Activated T-helper 1 cell treated with Interleukin-2 at 50 U/mL for 16 hours (primary cell): ENCODE data around the gene NOL11.
"Not testable (repeated sequence)": the region's sequence is repeated elsewhere in the genome, so short reads cannot be mapped to it uniquely, and the experiment has no call there.

Experiments used
- DNase-seq: peaks from one replicate; pipeline ENCODE4 v3.0.0-alpha.2; 2020; ENCODE audit warnings: low read depth

NOL11 gene

DNA sequence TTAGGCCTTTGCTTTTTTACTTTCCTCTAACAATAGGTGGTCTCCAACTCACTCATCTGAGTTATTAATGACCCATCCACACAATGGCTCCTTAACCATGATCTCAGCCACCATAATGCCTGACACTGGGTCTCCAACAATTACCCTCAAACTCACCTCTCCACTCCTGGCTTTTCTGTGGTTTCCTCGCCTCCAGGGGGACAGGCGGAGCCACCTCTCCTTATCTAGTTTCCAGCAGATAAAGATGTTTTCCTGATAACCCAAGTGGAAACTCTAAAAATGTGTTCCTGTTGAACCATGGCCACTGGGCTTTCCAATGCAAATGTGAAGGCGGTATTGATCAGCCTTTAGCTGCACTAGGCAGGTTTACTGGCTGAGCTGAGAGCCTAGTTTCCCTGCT is 9.4 kb upstream of the NOL11 start:
- DNase-seq = no peak

DNA sequence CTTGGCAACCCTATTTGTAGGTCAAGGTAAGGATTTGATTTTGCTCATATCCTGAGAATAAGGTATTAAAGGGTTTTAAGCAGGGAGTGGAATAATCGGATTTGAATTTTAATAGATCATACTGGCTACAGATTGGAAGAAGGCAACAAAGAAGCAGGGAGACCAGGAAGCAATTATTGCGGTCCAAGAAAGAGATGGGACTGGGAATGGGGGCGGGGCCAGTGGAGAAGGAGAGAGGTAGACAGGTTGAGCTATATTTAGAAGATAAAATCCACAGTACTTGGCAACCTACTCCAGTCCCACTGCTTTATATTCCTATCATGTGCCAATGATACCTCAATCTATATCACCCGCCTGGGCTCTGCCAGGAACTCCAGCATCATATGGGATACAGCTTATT is 5.8 kb upstream of the NOL11 start:
- DNase-seq = no peak

DNA sequence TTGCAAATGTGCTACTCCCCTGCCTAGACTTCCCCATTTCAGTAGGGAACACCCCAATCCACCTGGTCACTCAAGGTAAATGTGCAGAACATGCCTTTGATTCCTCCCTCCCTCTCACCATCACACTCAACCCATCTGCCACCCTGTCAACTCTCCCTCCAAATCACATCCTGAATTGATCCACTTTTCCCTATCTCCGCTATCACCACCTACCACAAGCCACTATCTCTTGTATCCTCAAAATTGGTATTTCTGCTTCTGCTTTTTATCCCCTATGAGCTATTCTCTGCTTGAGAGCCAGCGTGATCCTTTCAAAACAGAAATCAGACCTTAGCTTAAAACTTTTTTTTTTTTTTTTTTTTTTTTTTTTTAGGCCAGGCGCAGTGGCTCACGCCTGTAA is 5.4 kb upstream of the NOL11 start:
- DNase-seq = no peak

DNA sequence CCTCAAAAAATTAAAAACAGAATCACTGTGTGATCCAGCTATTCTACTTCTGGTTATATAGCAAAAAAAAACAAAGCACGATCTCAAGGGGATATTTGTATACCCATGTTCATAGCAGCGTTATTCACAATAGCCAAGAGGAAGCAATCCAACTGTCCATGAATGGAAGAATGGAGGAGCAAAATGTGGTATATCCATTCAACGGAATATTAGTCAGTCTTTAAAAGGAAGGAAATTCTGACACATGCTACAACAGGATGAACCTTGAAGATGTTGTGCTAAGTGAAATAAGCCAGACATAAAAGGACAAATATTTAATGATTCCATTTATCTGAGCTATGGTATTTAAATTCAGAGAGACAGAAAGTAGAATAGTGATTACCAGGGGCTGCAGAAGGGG is 4.6 kb upstream of the NOL11 start:
- no peak for DNase-seq

DNA sequence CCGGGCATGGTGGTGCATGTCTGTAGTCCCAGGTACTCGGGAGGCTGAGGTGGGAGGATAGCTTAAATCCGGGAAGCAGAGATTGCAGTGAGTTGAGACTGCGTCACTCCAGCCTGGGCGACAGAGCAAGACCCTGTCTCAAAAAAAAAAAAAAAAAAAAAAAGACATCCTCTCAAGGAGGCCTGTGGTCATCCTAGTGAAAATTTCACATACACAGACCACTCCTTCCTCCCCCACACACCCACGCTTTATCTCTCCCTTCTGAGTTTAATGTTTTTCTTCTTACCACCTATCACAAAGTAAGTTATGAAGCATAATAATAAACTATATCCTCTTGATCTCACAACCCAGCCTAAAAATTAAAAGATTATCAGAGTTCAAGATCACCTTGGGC is 1.3 kb upstream of the NOL11 start:
- no peak for DNase-seq

DNA sequence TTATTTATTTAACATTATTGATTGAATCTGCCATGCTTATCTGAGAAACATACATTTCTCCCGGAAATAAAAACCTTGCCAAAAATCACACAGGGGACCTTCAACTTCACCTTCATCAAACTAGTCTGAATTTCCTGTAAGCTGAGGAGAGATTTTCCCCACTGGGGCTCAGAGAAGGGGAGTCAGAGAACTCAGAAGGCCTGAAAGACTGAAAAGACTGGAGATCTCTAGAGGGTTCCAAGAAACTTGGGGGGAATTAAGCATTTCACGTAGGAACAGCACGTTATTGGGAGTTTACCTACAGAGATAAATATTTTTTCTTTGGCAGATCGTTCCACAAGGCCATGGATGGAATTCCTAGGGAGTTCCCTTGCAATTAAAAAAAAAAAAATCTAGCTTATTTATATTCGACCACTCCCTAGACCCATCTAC is 528 bp upstream of the NOL11 start:
- no peak for DNase-seq

DNA sequence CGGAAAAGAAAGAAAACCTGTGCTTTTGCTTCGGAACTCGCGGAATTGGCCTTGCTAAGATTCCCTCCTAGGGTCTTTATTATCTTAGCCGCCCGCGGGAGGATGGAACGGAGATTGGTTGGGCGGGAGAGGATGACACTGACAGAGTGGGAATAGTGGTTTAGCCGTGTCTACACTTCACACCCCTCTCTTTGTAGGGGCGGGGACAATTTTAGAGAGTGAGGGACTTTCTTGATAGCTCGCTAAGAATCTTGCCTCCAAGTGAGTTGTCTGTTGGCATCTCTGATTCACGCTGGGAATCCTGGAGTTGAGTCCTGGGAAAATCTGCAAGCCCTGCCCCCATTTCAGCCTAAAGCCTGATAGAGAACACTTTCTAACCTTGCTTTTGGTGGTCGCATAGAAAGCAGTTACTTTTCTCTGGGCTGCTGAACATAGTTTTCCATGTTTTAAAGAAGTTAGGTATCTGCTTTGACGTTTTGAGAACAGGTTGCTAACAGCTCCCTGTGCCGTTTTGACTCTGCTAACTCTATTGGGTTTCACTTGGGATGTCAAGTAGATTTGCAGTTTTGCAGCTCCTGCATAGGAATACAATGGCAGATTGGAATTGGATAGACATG is 697 bp downstream of the NOL11 start:
- peak; percentile 7 for DNase-seq

DNA sequence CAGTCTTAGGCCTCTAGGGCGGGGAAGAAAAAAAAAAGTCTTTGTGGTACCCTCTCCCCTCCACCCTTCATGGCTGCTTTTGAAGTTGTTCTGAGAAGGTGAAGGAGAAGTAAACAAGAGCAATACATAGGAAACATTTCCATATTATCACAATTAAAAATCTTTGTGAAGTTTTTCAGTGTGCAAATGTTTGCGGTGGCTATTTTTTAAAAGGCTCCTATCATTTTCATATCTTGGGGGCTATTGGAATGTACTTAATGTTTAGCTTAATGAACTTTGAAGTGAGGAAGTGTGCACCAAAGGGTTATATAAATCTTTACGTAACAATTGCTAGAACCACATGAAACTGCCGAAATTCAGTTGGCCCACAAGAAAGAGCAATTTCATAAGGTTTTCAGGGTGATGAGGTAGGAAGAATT is 7.6 kb downstream of the NOL11 start:
- no peak for DNase-seq

DNA sequence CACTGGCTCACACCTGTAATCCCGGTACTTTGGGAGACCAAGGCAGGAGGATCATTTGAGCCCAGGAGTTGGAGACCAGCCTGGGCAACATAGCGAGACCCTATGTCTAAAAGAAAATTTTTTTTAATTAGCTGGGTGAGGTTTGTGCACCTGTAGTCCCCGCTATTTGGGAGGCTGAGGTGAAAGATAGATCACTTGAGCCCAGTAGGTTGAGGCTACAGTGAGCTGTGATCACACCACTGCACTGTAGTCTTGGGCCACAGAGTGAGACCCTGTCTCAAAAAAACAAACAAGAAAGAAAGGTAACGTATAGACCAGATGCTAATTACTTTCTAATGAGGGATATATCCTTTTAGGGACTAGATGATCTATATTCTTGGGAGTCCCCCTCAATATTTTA is 8.1 kb downstream of the NOL11 start:
- no peak for DNase-seq

DNA sequence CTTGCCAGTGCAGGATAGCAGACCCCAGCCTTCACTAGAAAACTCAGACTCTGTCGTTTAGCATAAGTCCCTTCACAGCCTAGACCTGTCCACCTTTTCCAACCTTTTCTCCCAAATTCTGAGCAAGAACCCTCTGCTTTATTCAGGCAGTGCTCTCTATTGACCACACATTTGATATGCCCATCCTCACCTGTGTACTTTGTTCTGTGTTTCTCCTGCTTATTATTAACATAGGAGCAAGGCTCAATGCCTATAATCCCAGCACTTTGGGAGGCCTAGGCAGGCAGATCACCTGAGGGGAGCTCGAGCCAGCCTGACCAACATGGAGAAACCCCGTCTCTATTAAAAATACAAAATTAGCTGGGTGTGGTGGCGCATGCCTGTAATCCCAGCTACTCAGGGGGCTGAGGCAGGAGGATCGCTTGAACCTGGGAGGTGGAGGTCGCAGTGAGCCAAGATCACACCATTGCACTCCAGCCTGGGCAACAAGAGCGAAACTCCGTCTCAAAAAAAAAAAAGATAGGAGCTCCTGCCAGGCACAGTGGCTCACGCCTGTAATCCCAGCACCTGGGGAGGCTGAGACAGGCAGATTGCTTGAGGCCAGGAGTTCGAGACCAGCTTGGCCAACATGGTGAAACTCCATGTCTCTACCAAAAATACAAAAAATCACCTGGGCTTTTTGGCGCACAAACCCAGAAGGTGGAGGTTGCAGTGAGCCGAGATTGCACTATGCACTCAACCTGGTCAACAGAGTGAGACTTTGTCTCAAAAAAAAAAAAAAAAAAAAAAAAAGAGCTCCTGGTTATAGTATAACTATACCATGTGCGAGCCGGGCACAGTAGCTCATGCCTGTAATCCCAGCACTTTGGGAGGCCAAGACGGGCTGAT is 9.7 kb downstream of the NOL11 start:
- not testable (repeated sequence) for DNase-seq

DNA sequence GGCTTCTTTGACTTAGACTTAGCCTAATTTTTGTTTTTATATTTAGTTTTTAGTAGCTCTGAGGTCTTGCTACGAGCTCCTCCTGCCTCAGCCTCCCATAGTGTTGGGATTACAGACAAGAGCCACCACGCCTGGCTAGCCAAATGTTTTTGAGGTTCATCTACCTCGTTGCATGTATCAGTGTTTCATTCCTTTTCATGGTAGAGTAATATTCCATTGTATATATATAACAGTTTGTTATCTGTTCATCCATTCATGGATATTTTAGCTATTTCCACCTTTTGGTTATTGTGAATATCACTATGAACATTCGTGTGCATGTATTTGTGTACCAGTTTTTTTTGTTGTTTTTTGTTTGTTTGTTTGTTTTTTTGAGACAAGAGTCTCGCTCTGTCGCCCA is 12.2 kb downstream of the NOL11 start:
- DNase-seq = no peak

DNA sequence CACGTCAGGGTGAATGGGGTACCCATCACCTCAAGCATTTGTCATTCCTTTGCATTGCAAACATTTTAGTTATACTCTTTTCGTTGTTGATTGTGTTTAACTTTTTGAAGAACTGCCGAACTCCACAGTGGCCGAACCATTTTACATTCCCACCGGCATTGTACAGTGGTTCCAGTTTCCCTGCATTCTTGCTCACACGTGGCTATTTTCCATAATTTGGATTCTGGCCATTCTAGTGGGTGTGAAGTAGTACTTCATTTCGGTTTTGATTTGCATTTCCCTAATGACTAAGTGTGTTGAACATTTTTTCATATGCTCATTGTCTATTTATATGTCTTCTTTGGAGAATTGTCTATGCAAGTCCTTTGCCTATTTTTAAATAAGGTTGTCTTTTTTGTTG is 13.0 kb downstream of the NOL11 start:
- DNase-seq = no peak

DNA sequence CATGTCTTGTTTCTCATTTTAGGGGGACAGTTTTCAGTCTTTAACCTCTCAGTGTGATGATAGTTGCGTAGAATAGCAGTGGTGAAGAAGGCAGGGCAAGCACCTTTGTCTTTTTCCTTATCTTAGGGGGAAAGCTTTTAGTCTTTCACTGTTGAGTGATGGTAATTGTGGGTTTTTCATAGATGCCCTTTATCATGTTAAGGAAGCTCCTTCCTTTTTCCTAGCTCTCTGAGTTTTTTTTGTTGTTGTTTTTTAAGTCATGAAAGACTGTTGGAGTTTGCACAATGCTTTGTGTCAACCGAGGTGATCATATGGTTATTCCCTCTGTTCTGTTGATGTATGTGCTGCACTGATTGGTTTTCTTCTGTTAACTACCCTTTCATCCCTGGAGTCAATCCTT is 15.7 kb downstream of the NOL11 start:
- no peak for DNase-seq

DNA sequence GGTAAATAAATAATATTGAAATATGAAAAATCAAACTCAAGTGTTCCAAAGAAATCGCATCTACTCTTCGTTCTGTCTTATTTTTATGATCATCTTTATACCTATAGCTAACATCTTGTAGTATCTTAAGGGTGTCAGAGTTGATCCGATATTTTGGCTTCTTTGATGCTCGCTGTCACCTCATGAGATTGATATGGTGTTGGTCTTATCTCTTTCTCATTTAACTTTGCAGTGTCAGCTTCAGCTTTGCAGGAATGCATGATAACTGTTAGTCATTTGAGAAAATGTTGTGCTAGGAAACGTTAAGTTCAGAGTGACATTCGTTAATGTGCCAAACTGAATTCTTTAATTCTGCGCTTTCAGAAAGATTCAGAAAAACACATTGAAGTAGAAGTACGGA is 19.4 kb downstream of the NOL11 start:
- no peak for DNase-seq

DNA sequence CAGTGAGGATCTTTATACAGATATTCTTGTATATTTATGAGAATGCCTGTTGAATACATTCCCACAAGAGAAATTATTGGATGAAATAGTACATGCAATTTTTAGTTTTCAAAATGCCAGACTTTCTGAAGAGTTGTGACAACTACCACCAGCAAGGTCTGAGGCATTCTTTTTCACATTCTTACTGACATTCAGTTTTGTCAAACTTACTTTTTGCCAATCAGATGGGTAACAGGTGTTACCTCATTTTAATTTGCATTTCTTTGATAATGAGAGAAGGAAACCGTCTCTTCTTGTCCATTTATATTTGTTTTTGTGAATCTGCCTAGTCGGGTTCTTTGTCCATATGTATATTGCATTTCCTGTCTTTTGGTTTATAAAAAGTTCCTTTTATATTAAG is 24.3 kb downstream of the NOL11 start:
- no peak for DNase-seq

DNA sequence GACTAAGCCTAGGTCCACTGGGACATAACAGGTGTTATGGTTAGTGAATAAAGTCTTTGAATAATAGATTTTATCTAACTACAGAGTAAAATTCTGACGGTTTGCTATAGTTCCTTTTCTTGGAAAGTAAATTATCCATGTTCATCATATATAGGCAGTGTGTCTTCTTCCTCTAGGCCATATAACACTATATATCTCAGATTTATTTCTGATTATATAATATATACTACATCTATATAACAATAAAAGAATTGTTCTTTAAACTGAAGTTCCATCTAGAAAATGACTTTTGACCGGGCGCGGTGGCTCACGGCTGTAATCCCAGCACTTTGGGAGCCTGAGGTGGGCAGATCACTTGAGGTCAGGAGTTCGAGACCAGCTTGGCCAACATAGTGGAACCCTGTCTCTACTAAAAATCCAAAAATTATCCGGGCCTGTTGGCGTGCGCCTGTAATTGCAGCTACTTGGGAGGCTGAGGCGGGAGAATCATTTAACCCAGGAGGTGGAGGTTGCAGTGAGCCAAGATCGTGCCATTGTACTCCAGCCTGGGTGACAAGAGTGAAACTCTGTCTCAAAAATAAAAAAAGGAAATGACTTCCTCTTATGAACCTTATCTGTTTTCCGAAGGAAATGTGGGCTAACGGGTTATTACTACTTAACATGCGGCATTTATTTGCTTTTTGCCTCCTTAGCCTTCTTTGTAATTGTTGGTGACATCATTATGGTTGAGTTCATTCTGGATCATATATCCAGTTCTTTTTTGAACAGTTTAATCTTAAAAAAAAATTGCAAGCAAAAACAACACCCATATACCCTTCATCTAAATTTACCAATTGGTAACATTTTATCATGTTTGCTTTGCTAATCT is 29.2 kb downstream of the NOL11 start:
- DNase-seq = no peak

DNA sequence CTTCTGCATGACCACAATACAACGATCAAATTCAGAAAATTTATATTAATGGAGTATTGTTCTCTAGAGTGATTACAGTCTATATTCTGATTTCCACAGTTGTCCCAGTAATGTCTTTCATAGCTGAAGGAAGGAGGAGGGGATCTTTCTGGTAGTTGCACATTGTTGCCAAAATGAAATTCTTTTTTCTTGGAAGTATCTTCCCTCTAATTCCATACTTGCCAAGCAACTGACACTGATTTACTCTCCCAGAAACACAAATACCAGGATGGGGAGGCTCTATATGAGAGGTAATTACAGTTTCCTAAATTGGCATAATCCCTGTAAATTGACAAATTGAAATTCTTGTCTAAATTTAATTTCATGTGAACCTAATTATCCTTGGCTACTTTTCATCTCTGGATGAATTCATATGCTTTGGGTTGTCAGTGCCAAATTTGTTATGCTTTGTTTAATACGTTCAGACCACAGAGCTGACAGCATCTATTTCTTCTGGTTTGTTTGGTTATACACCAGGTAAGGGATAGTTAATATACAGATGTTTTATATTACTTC is 30.0 kb downstream of the NOL11 start:
- DNase-seq = no peak

DNA sequence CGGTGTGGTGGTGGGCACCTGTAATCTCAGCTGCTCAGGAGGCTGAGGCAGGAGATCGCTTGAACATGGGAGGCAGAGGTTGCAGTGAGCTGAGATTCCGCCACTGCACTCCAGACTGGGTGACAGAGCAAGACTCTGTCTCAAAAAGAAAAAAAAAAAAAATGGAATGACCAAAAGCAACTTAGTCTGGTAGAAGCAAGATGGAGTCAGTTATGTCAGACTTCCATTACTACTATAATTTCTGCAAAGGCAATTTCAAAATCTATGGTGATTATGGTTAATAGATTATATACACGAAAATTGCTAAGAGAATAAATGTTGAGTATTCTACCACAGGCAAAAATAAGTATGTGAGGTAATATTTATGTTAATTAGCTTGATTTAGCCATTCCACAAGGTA is 32.3 kb downstream of the NOL11 start:
- DNase-seq = no peak

DNA sequence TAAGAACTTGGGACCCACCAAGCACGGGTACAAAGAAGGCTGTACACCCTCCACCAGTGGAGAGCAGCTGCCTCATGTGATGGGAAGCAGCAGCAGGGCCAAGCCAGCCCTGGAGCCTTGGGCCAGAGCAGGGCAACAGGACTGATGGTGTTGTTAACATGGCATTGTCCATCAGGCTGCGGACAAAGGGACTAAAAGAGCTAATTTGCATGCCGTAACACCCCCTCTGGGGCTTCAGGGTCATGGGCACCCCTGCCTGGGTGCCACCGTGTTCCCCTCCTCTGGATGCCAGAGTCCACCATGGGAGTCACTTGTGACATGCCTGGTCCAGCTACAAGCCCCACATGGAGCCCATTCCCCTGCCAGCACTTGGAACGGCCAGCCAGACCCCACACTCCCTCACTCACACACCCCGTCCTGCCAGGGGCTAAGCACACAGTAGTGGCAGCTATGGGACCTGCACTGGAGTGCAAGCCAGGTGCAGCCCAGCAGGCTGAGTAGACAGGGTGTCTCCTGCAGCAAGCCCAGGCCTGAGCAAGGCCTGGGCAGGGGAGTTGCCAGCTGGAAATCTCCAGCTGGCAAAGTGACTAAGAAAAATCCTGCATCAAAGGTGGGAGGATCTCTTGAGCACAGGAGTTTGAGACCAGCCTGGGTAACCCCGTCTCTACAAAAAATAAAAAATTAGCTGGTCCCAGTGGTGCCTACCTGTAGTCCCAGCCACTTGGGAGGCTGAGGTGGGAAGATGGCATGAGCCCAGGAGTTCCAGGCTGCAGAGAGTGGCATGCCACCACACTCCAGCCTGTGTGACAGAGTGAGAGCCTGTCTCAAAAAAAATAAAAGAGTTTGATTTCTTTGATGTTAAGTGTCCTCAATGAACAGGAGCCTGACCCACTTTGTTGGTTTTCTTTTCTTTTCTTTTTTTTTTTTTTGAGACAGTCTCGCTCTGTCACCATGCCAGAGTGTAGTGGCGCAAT is 33.7 kb downstream of the NOL11 start:
- DNase-seq = no peak

DNA sequence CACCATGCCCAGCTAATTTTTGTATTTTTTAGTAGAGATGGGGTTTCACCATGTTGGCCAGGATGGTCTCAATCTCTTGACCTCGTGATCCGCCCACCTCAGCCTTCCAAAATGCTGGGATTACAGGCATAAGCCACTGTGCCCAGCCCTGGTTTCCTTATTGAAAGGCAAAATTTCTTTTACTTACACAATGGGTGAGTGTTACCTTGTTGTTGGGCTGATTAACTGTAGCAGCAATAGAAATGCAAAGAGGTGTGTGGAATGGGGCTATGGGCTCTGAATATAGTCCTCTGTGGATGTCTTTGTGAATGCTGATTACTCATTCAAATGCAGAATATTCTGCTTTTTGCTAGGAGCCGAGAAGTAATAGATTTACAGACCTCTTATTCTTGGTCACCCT is 34.4 kb downstream of the NOL11 start:
- DNase-seq = not testable (repeated sequence)

DNA sequence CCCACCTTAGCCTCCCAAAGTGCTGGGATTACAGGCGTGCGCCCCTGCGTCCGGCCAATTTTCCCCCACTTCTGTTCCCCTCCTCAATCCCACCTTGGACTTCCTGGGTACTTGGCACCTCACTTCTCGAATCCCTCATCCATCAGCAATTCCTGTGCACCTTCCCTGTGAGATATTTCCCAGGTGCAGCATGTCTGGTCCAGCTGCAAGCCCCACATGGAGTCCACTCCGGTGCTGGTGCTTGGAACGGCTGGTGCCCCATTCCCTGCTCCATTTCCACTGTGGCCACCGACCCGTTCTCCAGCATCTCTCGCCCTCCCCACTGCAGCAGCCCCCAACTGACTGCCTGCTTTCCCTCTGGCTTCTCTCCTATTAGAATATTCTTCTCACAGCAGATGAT is 35.3 kb downstream of the NOL11 start:
- DNase-seq = no peak
